Measurements from ENCODE around the gene LRRC26. TPM values are rescaled to one million over a fixed set of nuclear protein-coding genes. Genes with fewer than 3 reads are reported as not detected.

LRRC26 gene
- total RNA-seq, 1 experiment from 2014 or later, result not detected

DNA sequence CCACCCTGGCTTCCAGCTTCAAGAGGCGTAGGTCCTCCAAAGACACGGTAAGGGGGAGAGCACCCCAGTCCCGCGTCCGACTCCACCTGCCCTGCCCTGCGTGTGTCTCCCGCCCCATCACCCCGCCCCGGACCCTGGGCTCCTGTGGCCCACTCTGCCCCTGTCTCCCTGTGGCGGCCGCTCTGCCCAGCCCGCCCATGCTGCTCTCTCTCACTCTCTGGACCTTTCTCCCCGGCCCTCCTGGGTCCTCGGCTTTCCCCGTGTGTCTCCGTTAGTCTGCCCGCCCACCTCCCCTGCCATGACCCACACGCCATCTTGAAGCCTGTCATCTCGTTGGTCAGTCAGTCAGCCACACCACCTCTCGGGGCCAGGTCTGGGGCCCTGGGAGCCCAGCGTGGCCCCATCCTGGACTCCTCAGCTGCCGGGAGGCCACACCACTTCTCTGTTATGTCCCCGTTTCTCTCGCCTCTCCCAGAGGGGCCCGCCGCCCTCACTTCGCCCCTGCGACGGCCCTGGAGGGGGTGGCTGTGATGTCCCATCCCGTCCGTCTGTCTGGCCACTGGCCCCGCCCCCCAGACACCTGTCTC lies 4.5 kb downstream of the LRRC26 start:
- no peak overlapping the region for H3K4me3 ChIP-seq (ENCODE audit: low read depth, low read length, poor library complexity, severe bottlenecking)
- DNase-seq (ENCODE audit: low spot score), result no peak
- H3K9me3 ChIP-seq (ENCODE audit: low read depth, low read length, poor library complexity, severe bottlenecking), result no peaks in the 10 kb centered on the region
- intact Hi-C loops (cut with micrococcal nuclease; ENCODE audit: unreplicated experiment), result no loop called here
- peaks cover 96% of the 10 kb centered on the region for H3K27me3 ChIP-seq (replicated peaks; ENCODE audit: insufficient read depth, low read depth, low read length, poor library complexity)
- BruUV-seq (replicated peaks), result no TSS peak
- H3K27ac ChIP-seq (ENCODE audit: low read depth, low read length, poor library complexity, severe bottlenecking), result no peak overlapping the region
- CTCF ChIA-PET, result no interaction called here
- TF ChIP-seq, protein P1, sequence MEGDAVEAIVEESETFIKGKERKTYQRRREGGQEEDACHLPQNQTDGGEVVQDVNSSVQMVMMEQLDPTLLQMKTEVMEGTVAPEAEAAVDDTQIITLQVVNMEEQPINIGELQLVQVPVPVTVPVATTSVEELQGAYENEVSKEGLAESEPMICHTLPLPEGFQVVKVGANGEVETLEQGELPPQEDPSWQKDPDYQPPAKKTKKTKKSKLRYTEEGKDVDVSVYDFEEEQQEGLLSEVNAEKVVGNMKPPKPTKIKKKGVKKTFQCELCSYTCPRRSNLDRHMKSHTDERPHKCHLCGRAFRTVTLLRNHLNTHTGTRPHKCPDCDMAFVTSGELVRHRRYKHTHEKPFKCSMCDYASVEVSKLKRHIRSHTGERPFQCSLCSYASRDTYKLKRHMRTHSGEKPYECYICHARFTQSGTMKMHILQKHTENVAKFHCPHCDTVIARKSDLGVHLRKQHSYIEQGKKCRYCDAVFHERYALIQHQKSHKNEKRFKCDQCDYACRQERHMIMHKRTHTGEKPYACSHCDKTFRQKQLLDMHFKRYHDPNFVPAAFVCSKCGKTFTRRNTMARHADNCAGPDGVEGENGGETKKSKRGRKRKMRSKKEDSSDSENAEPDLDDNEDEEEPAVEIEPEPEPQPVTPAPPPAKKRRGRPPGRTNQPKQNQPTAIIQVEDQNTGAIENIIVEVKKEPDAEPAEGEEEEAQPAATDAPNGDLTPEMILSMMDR (conservative IDR thresholded peaks at IDR 0.05; ENCODE audit: low read depth, low read length), result no peak
- TF ChIP-seq EZH2 (IDR thresholded peaks at IDR 0.05; ENCODE audit: borderline replicate concordance, low read depth, low read length, poor library complexity, severe bottlenecking), result no peak
- H3K36me3 ChIP-seq (ENCODE audit: insufficient read depth, low read length, poor library complexity, severe bottlenecking), result no peaks in the 10 kb centered on the region
- H3K4me1 ChIP-seq (ENCODE audit: insufficient read depth, low read length, poor library complexity, severe bottlenecking), result peaks cover 15% of the 10 kb centered on the region
- POLR2A ChIA-PET (ENCODE audit: low non-redundant PET), result no interaction called here

DNA sequence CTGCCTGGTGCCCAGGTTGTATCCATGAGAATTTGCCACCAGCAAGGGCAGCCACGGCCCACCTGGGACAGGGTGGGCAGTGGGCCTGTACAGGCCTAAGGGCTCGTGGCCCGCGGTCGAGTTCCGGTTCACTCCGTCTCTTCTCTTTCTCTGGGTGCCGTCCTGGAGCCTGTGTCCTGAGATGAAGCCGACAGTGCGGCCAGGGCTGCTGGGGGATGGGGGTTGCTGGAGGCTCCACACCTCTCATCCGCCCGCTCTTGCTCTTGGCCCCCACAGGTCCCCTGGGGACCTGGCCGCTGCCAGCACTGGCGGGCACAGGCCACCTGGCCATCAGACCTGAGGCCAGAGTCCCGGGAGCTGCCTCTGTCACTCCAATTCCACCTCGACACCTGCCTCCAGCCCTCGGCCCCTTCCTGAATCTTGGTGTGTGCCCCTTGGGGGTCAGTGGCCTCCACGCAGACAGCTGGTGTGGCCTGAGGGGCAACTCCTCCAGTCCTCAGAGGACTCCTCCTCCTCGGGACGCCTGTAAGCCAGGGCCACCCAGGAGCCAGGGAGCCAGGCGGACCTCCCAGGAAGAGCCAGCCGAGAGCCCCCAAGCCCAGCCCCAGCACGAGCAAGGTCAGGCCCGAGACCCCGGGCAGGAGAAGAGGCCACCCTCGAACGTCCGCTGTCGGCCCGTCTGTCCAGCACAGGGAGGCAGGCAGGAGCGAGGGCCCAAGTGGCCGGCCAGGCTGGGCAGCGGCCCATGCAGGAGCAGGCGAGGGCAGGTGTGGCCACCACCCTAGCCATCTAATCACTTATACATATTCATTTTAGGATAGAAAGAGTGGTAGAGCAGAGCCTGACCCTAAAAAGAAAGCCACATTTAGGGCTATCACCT lies 5.2 kb downstream of the LRRC26 start:
- Histone ChIP-seq H3K4me3 (ENCODE audit: low read depth, low read length, poor library complexity, severe bottlenecking) (no peak overlapping the region), H3K27ac (ENCODE audit: low read depth, low read length, poor library complexity, severe bottlenecking) (no peak overlapping the region), H3K4me1 (ENCODE audit: insufficient read depth, low read length, poor library complexity, severe bottlenecking) (peaks cover 15% of the 10 kb centered on the region), H3K36me3 (ENCODE audit: insufficient read depth, low read length, poor library complexity, severe bottlenecking) (no peaks in the 10 kb centered on the region), H3K9me3 (ENCODE audit: low read depth, low read length, poor library complexity, severe bottlenecking) (no peaks in the 10 kb centered on the region), H3K27me3 (replicated peaks; ENCODE audit: insufficient read depth, low read depth, low read length, poor library complexity) (peaks cover 96% of the 10 kb centered on the region)
- ChIA-PET CTCF (no interaction called here), POLR2A (ENCODE audit: low non-redundant PET) (no interaction called here)
- no TSS peak for BruUV-seq (replicated peaks)
- TF ChIP-seq, protein P1 (conservative IDR thresholded peaks at IDR 0.05; ENCODE audit: low read depth, low read length), result no peak
- TF ChIP-seq EZH2 (IDR thresholded peaks at IDR 0.05; ENCODE audit: borderline replicate concordance, low read depth, low read length, poor library complexity, severe bottlenecking), result no peak
- DNase-seq (ENCODE audit: low spot score), result no peak
- intact Hi-C loops (cut with micrococcal nuclease; ENCODE audit: unreplicated experiment), result no loop called here

DNA sequence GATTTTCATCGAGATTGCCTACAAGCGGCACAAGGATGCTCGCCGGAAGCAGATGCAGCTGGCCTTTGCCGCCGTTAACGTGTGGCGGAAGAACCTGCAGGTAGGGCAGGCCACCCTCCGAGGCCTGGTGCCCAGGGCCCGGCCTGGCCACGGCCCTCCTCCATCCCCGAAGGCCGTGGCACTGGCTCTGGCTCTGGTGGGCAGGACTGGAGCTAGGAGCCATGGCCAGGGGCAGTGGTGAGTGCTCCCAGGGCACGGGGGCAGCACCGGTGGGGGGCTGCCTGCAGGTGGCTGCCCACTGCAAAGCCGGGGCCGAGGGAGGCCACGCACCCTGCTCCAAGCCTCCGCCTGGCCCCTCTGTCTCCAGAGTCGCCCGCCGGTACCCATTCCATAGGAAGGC lies 6.0 kb downstream of the LRRC26 start:
- Histone ChIP-seq H3K27ac (ENCODE audit: low read depth, low read length, poor library complexity, severe bottlenecking) (no peak overlapping the region), H3K4me1 (ENCODE audit: insufficient read depth, low read length, poor library complexity, severe bottlenecking) (peaks cover 15% of the 10 kb centered on the region), H3K4me3 (ENCODE audit: low read depth, low read length, poor library complexity, severe bottlenecking) (no peak overlapping the region), H3K27me3 (replicated peaks; ENCODE audit: insufficient read depth, low read depth, low read length, poor library complexity) (peaks cover 95% of the 10 kb centered on the region), H3K9me3 (ENCODE audit: low read depth, low read length, poor library complexity, severe bottlenecking) (no peaks in the 10 kb centered on the region), H3K36me3 (ENCODE audit: insufficient read depth, low read length, poor library complexity, severe bottlenecking) (no peaks in the 10 kb centered on the region)
- TF ChIP-seq EZH2 (IDR thresholded peaks at IDR 0.05; ENCODE audit: borderline replicate concordance, low read depth, low read length, poor library complexity, severe bottlenecking), result no peak
- TF ChIP-seq, protein P1 (conservative IDR thresholded peaks at IDR 0.05; ENCODE audit: low read depth, low read length), result no peak
- no TSS peak for BruUV-seq (replicated peaks)
- CTCF ChIA-PET, result no interaction called here
- intact Hi-C loops (cut with micrococcal nuclease; ENCODE audit: unreplicated experiment), result no loop called here
- DNase-seq (ENCODE audit: low spot score), result no peak
- POLR2A ChIA-PET (ENCODE audit: low non-redundant PET), result no interaction called here

Data from A673 (cell line).